Spleen (tissue), 11 donors: ENCODE results near the gene SDHC. TPM values are rescaled to one million over a fixed set of nuclear protein-coding genes. Genes with fewer than 3 reads are reported as not detected.
"Not testable (repeated sequence)": the region's sequence is repeated elsewhere in the genome, so short reads cannot be mapped to it uniquely, and the experiment has no call there.

Experiments
- DNase-seq: peaks from one replicate; pipeline ENCODE4 v3.0.0-alpha.2; 2020
- H3K27ac ChIP-seq, 8 donors: fragments of 200-600 bp; sonication (generic) in 7 of 8; 1 replicate in 4 of 8; 2 replicates in 4 of 8; pipeline versions ENCODE4 v1.5.0 to v1.8.0; 2016 to 2021; ENCODE audit warnings: inconsistent platforms in 4 of 8, mild to moderate bottlenecking in 4 of 8, moderate library complexity in 1 of 8
- H3K27me3 ChIP-seq, 7 donors: fragments of 200-600 bp; sonication (generic) in 6 of 7; replicated peaks in 1 of 7; 1 replicate in 4 of 7; 2 replicates in 3 of 7; pipeline versions ENCODE4 v1.5.0 to v1.8.0; 2016 to 2021; ENCODE audit warnings: inconsistent platforms in 3 of 7, mild to moderate bottlenecking in 1 of 7
- H3K36me3 ChIP-seq, 6 donors: fragments of 200-600 bp; sonication (generic) in 5 of 6; 1 replicate in 4 of 6; 2 replicates in 2 of 6; pipeline versions ENCODE4 v1.5.0 to v1.8.0; 2016 to 2021; ENCODE audit warnings: inconsistent platforms in 2 of 6
- H3K4me1 ChIP-seq, 6 donors: fragments of 200-600 bp; sonication (generic) in 5 of 6; 1 replicate in 3 of 6; 2 replicates in 3 of 6; pipeline versions ENCODE4 v1.5.0 to v1.8.0; 2016 to 2021; ENCODE audit warnings: inconsistent platforms in 3 of 6
- H3K4me3 ChIP-seq, 8 donors: fragments of 200-600 bp; sonication (generic) in 7 of 8; 1 replicate in 4 of 8; 2 replicates in 4 of 8; pipeline versions ENCODE4 v1.5.0 to v1.8.0; 2016 to 2021; ENCODE audit warnings: inconsistent platforms in 4 of 8, mild to moderate bottlenecking in 4 of 8, moderate library complexity in 2 of 8
- H3K9me3 ChIP-seq, 8 donors: fragments of 200-600 bp; sonication (generic) in 7 of 8; 1 replicate in 4 of 8; 2 replicates in 4 of 8; pipeline versions ENCODE4 v1.5.0 to v1.8.0; 2016 to 2021; ENCODE audit warnings: inconsistent platforms in 4 of 8
- CTCF ChIP-seq, 11 experiments: fragments of 200-600 bp in 7 of 11; fragments of 450-650 bp in 4 of 11; sonication (generic) in 4 of 11; IDR thresholded peaks in 8 of 11; conservative IDR thresholded peaks in 3 of 11; 1 replicate in 7 of 11; 2 replicates in 4 of 11; pipeline versions ENCODE4 v1.4.0 to v1.8.0; 2016 to 2021; ENCODE audit warnings: antibody characterized with exemption in 11 of 11, inconsistent platforms in 4 of 11, mild to moderate bottlenecking in 1 of 11
- POLR2A ChIP-seq, 3 donors: fragments of 450-650 bp; IDR thresholded peaks; one replicate each; pipeline ENCODE4 v1.5.1; 2017; ENCODE audit warnings: antibody characterized with exemption in 3 of 3, mild to moderate bottlenecking in 1 of 3
- POLR2AphosphoS5 ChIP-seq, 3 donors: sonication (generic); formaldehyde crosslinking; IDR thresholded peaks; one replicate each; pipeline ENCODE4 v1.5.1; 2017; ENCODE audit warnings: antibody characterized with exemption in 3 of 3
- WGBS, 5 donors: extraction: QIAGEN DNeasy Blood & Tissue Kit in 3 of 5; methylation state at CpG; one replicate each; pipeline versions ENCODE4 v1.1.5 to v1.1.7; 2013 to 2018; 5-methylcytosine and 5-hydroxymethylcytosine counted together
- intact Hi-C: fragments of 100-400 bp; cut with DNase I; formaldehyde crosslinking; loops from one replicate; pipeline ENCODE4 v1.15.0; 2023; ENCODE audit warnings: low total_unique reads
- polyA plus RNA-seq, 3 donors: library from polyadenylated mRNA; stranded (reverse); fragments of 200-250 nt; gene quantifications; one replicate each; pipeline ENCODE4 v1.2.1, GENCODE V29; 2013
- total RNA-seq, 7 donors: library from RNA; depleted of rRNA in 3 of 7; stranded (reverse); fragments of >200 nt in 3 of 7; fragmentation: NEBNext Ultra II Directional in 4 of 7; extraction: Animal tissue kit (Norgen Biotek cat#: 25700) in 4 of 7; gene quantifications; one replicate each; pipeline versions ENCODE4 v1.1.0 to v1.2.1, GENCODE V29; 2016 to 2021
- donor health status: healthy with polysubstance abuse.
- donor health status: DM: no; HTN: no; CAD: no; lungs with moderate emphysema.
- donor health status: DM: no; HTN: no; CAD: no.
- donor health status: Bipolar disorder and iron deficiency.
- donor health status: healthy.
- donor health status: DM: no; HTN: no; CAD: no.
- donor health status: DM: yes; HTN: yes; CAD: no.

Gene SDHC
- total and polyA plus RNA-seq, 10 donors, result 57.0 to 170 (median 133) TPM

GRCh38 chr1:161313554-161314200 lies 504 bp upstream of the SDHC start:
- 35 to 39% (median 36%) methylated on average over 28 of the region's 28 CpGs for WGBS, 5 donors
- Histone ChIP-seq H3K4me1 (peaks cover 10 to 42% (median 25%) of the 10 kb centered on the region in 6 donors), H3K4me3 (peak overlapping the region; percentile 68 to 92 (median 88)), H3K27me3 (no peaks in the 10 kb centered on the region), H3K36me3 (peaks cover 0 to 5% (median under 1%) of the 10 kb centered on the region in 6 donors), H3K9me3 (no peaks in the 10 kb centered on the region), H3K27ac (peak overlapping the region; percentile 92 to 97 (median 94))
- DNase-seq, result no peak
- intact Hi-C loops, result loop anchor here (10.0 kb wide), 1 partner anchor 51 kb away; the partner anchor contains the start of gene CFAP126
- no peak for TF ChIP-seq POLR2AphosphoS5 (IDR thresholded peaks at IDR 0.05)
- no peak for TF ChIP-seq CTCF (IDR thresholded peaks at IDR 0.05 in 8 of 11, conservative IDR thresholded peaks at IDR 0.05 in 3 of 11)
- TF ChIP-seq POLR2A (IDR thresholded peaks at IDR 0.05), result no peak

DNA sequence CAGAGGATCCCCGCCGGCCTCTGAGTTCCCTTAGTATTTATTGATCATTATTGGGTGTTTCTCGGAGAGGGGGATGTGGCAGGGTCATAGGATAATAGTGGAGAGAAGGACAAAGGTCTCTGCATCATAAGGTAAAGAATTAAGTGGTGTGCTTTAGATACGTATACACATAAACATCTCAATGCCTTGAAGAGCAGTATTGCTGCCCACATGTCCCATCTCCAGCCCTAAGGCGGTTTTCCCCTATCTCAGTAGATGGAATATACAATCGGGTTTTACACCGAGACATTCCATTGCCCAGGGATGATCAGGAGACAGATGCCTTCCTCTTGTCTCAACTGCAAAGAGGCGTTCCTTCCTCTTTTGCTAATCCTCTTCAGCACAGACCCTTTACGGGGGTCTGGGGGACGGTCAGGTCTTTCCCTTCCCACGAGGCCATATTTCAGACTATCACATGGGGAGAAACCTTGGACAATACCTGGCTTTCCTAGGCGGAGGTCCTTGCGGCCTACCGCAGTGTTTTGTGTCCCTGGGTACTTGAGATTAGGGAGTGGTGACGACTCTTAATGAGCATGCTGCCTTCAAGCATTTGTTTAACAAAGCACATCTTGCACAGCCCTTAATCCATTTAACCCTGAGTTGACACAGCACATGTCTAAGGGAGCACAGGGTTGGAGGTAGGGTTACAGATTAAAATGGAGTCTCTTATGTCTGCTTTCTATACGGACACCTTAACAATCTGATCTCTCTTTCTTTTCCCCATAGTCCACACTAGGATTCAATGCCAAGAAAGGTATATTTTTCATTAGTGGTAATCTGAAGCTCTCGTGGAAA lies 1.9 kb downstream of the SDHC start:
- WGBS, 5 donors, result 73 to 84% (median 75%) methylated on average over 17 of the region's 17 CpGs

GRCh38 chr1:161324020-161324419 lies 9.8 kb downstream of the SDHC start:
- no peak overlapping the region for H3K27ac ChIP-seq
- no peak for DNase-seq
- no peak overlapping the region for H3K4me3 ChIP-seq
- no peaks in the 10 kb centered on the region for H3K27me3 ChIP-seq
- H3K36me3 ChIP-seq, result peaks cover 0 to 75% (median 50%) of the 10 kb centered on the region in 6 donors
- H3K9me3 ChIP-seq, result no peaks in the 10 kb centered on the region
- TF ChIP-seq CTCF (IDR thresholded peaks at IDR 0.05 in 8 of 11, conservative IDR thresholded peaks at IDR 0.05 in 3 of 11) (no peak), POLR2A (IDR thresholded peaks at IDR 0.05) (no peak), POLR2AphosphoS5 (IDR thresholded peaks at IDR 0.05) (no peak)
- peaks cover 0 to 5% (median 0%) of the 10 kb centered on the region in 6 donors for H3K4me1 ChIP-seq
- 65 to 74% (median 67%) methylated on average over 4 of the region's 4 CpGs for WGBS, 5 donors
- intact Hi-C loops, result no loop called here

More for the DNA sequence above, 1.9 kb downstream of the SDHC start:
- peaks cover 0 to 21% (median 6%) of the 10 kb centered on the region in 6 donors for H3K36me3 ChIP-seq
- not testable (repeated sequence) for DNase-seq, H3K27ac ChIP-seq, H3K27me3 ChIP-seq, H3K4me3 ChIP-seq, H3K9me3 ChIP-seq
- intact Hi-C loops, result loop anchor here (10.0 kb wide), 1 partner anchor 49 kb away; the partner anchor contains the start of gene CFAP126
- peaks cover 10 to 47% (median 25%) of the 10 kb centered on the region in 6 donors for H3K4me1 ChIP-seq

DNA sequence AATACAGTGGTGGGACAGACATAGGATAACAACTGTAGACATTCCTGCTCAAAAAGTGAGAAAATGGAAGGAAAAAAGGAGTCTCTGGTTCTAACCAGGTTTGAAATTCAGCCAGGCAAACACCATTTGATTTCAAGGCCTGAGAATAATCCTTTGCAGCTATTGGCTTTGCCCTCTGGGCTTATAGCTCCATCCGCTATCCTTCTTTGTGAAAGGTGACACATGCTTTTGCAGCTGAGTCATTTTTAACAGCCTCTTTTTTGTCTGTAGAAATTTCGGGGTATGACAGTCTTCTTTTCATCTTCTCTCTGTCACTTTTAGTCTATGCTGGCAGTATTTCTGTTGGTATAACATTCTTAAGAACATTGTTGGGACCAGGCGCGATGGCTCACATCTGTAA lies 16.2 kb downstream of the SDHC start:
- WGBS, 5 donors, result 87 to 98% (median 95%) methylated on average over 4 of the region's 4 CpGs
- Histone ChIP-seq H3K4me3 (no peak overlapping the region), H3K27me3 (no peaks in the 10 kb centered on the region), H3K9me3 (no peaks in the 10 kb centered on the region), H3K36me3 (peaks cover 0 to 100% (median 88%) of the 10 kb centered on the region in 6 donors), H3K4me1 (no peaks in the 10 kb centered on the region), H3K27ac (no peak overlapping the region)
- no peak for DNase-seq
- intact Hi-C loops, result no loop called here
- no peak for TF ChIP-seq POLR2A (IDR thresholded peaks at IDR 0.05)
- no peak for TF ChIP-seq POLR2AphosphoS5 (IDR thresholded peaks at IDR 0.05)
- TF ChIP-seq CTCF (IDR thresholded peaks at IDR 0.05 in 8 of 11, conservative IDR thresholded peaks at IDR 0.05 in 3 of 11), result no peak
